HCT116 (cell line): ENCODE results near the gene SLAMF8.

Experiments
- CBX3 ChIP-seq: IDR thresholded peaks from 2 replicates; pipeline ENCODE4 v1.6.1; 2012; ENCODE audit warnings: low read depth
- CEBPB ChIP-seq: IDR thresholded peaks from 2 replicates; pipeline ENCODE4 v1.6.1; 2012; ENCODE audit warnings: low read depth
- EZH2 ChIP-seq: fragments of 200-600 bp; sonication (generic); IDR thresholded peaks from 2 replicates; pipeline ENCODE4 v1.6.1; 2017; ENCODE audit warnings: antibody characterized with exemption, mixed run types
- POLR2A ChIP-seq: IDR thresholded peaks from 2 replicates; pipeline ENCODE4 v1.7.0; 2011; ENCODE audit warnings: borderline replicate concordance; ENCODE audit not compliant: insufficient read depth, insufficient read length; ENCODE audit errors: extremely low read depth
- POLR2AphosphoS5 ChIP-seq: IDR thresholded peaks from 2 replicates; pipeline ENCODE4 v1.6.1; 2011; ENCODE audit warnings: mild to moderate bottlenecking, low read depth, low read length, moderate library complexity
- SIN3A ChIP-seq: IDR thresholded peaks from 2 replicates; pipeline ENCODE4 v1.6.1; 2012; ENCODE audit warnings: low read depth
- ZFX ChIP-seq: fragments of 450-650 bp; IDR thresholded peaks from 2 replicates; pipeline ENCODE4 v1.6.1; 2017
- ZNF274 ChIP-seq: fragments of 200-500 bp; sonication (Bioruptor generic); IDR thresholded peaks from 2 replicates; pipeline ENCODE4 v1.6.1; 2014; ENCODE audit warnings: mild to moderate bottlenecking, low read depth, low read length, inconsistent platforms
- TF ChIP-seq, protein P1 (sequence below), 3 experiments: fragments of 200-600 bp in 1 of 3; sonication (generic) in 1 of 3; IDR thresholded peaks in 2 of 3; conservative IDR thresholded peaks in 1 of 3; 2 replicates each; pipeline ENCODE4 v1.5.1; 2012 to 2017; ENCODE audit warnings: low read depth in 2 of 3, low read length in 2 of 3, antibody characterized with exemption in 1 of 3, borderline replicate concordance in 1 of 3, control low read depth in 1 of 3, mild to moderate bottlenecking in 1 of 3, mixed read lengths in 1 of 3, mixed run types in 1 of 3, moderate library complexity in 1 of 3; ENCODE audit not compliant: insufficient read depth in 1 of 3
- TF ChIP-seq, protein P2 (sequence below): IDR thresholded peaks from 2 replicates; pipeline ENCODE4 v1.6.1; 2011; ENCODE audit warnings: mild to moderate bottlenecking, low read length, moderate library complexity; ENCODE audit not compliant: insufficient replicate concordance; ENCODE audit errors: extremely low read depth

DNA sequence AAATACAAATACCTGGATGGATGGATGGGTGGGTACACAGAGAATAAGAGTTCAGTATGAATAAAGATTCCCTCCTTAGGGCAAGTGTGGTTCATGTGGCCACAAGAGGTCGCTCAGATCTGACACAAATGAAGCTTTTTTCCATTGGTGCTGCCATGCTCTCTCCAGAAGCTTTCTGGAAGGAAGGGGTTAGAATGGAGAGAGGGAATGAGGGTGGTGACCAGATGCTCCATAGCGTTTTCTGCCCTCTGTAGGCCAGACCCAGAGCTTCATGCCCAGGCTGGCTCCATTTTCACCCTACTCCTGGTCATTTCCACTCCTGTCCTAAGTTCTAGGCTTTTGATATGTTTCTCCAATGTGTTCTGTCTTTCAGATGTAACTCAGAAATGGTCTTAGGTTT is 27.8 kb upstream of the SLAMF8 start:
- TF ChIP-seq CEBPB = no peak
- TF ChIP-seq ZNF274 = no peak
- TF ChIP-seq, protein P1, sequence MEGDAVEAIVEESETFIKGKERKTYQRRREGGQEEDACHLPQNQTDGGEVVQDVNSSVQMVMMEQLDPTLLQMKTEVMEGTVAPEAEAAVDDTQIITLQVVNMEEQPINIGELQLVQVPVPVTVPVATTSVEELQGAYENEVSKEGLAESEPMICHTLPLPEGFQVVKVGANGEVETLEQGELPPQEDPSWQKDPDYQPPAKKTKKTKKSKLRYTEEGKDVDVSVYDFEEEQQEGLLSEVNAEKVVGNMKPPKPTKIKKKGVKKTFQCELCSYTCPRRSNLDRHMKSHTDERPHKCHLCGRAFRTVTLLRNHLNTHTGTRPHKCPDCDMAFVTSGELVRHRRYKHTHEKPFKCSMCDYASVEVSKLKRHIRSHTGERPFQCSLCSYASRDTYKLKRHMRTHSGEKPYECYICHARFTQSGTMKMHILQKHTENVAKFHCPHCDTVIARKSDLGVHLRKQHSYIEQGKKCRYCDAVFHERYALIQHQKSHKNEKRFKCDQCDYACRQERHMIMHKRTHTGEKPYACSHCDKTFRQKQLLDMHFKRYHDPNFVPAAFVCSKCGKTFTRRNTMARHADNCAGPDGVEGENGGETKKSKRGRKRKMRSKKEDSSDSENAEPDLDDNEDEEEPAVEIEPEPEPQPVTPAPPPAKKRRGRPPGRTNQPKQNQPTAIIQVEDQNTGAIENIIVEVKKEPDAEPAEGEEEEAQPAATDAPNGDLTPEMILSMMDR (IDR thresholded peaks at IDR 0.05 in 2 of 3, conservative IDR thresholded peaks at IDR 0.05 in 1 of 3; ENCODE audit: borderline replicate concordance in 1 of 3, insufficient read depth in 1 of 3, low read depth in 2 of 3, low read length in 2 of 3) = peak; percentile 83 to 99 (median 91)
- no peak for TF ChIP-seq POLR2AphosphoS5
- no peak for TF ChIP-seq SIN3A
- peak; percentile 87 for TF ChIP-seq CBX3
- no peak for TF ChIP-seq POLR2A
- TF ChIP-seq, protein P2, sequence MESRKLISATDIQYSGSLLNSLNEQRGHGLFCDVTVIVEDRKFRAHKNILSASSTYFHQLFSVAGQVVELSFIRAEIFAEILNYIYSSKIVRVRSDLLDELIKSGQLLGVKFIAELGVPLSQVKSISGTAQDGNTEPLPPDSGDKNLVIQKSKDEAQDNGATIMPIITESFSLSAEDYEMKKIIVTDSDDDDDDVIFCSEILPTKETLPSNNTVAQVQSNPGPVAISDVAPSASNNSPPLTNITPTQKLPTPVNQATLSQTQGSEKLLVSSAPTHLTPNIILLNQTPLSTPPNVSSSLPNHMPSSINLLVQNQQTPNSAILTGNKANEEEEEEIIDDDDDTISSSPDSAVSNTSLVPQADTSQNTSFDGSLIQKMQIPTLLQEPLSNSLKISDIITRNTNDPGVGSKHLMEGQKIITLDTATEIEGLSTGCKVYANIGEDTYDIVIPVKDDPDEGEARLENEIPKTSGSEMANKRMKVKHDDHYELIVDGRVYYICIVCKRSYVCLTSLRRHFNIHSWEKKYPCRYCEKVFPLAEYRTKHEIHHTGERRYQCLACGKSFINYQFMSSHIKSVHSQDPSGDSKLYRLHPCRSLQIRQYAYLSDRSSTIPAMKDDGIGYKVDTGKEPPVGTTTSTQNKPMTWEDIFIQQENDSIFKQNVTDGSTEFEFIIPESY = no peak
- no peak for TF ChIP-seq EZH2
- TF ChIP-seq ZFX = no peak
